ENCODE data around the gene CRLF1. TPM values are rescaled to one million over a fixed set of nuclear protein-coding genes. Genes with fewer than 3 reads are reported as not detected.
A peak's percentile ranks its signal among the peaks of the same experiment; 100 is the strongest.

CRLF1 gene
- total RNA-seq, 1 experiment from 2014 or later: 0.61 TPM

DNA sequence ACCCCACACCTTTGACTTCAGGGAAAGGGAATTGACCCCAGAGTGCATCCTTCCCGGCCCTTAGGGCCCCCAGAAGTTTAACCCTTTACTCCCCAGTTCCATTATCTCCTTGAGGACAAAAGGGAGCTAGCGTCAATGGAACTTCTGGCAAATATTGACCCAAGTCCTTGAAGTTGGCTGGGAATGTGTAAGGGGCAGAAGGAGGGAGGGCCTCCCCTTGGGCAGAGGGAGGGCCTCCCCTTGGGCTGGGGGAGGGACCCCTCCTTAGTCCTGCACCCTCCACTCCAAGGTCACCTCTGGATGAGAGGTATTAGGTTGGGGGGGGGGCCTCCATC lies 3.1 kb upstream of the CRLF1 start:
- ChIA-PET POLR2A (no interaction called here), CTCF (interaction anchor here (0.5 kb wide), 1 partner anchor 591 kb away, joined by 5 read pairs; no protein-coding TSS in a partner anchor)
- Histone ChIP-seq H3K4me1 (peaks cover 36% of the 10 kb centered on the region), H3K36me3 (ENCODE audit: control insufficient read depth, insufficient read depth, low read length) (no peaks in the 10 kb centered on the region), H3K27me3 (replicated peaks; ENCODE audit: control insufficient read depth, insufficient read depth, low read length) (peaks cover 15% of the 10 kb centered on the region), H3K4me3 (ENCODE audit: low read depth, low read length) (no peak overlapping the region), H3K9me3 (no peaks in the 10 kb centered on the region)
- peaks cover 13% of the 10 kb centered on the region for H3K4me1 Mint-ChIP-seq (ENCODE audit: low read depth, unreplicated experiment)
- intact Hi-C loops (cut with micrococcal nuclease; ENCODE audit: unreplicated experiment): no loop called here
- no peak overlapping the region for H3K27ac Mint-ChIP-seq (ENCODE audit: unreplicated experiment)
- no peaks in the 10 kb centered on the region for H3K36me3 Mint-ChIP-seq (ENCODE audit: insufficient read depth, unreplicated experiment)
- no peak for DNase-seq
- TF ChIP-seq, protein P1, sequence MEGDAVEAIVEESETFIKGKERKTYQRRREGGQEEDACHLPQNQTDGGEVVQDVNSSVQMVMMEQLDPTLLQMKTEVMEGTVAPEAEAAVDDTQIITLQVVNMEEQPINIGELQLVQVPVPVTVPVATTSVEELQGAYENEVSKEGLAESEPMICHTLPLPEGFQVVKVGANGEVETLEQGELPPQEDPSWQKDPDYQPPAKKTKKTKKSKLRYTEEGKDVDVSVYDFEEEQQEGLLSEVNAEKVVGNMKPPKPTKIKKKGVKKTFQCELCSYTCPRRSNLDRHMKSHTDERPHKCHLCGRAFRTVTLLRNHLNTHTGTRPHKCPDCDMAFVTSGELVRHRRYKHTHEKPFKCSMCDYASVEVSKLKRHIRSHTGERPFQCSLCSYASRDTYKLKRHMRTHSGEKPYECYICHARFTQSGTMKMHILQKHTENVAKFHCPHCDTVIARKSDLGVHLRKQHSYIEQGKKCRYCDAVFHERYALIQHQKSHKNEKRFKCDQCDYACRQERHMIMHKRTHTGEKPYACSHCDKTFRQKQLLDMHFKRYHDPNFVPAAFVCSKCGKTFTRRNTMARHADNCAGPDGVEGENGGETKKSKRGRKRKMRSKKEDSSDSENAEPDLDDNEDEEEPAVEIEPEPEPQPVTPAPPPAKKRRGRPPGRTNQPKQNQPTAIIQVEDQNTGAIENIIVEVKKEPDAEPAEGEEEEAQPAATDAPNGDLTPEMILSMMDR (IDR thresholded peaks at IDR 0.05; ENCODE audit: insufficient read depth in 1 of 2, low read depth in 1 of 2, low read length in 1 of 2, severe bottlenecking in 1 of 2, unreplicated experiment in 1 of 2): no peak
- BruUV-seq (replicated peaks): no TSS peak
- H3K27me3 Mint-ChIP-seq (ENCODE audit: insufficient read depth, unreplicated experiment): peaks cover 34% of the 10 kb centered on the region
- no peaks in the 10 kb centered on the region for H3K9me3 Mint-ChIP-seq (ENCODE audit: unreplicated experiment)
- H3K4me3 Mint-ChIP-seq (ENCODE audit: unreplicated experiment): no peak overlapping the region

DNA sequence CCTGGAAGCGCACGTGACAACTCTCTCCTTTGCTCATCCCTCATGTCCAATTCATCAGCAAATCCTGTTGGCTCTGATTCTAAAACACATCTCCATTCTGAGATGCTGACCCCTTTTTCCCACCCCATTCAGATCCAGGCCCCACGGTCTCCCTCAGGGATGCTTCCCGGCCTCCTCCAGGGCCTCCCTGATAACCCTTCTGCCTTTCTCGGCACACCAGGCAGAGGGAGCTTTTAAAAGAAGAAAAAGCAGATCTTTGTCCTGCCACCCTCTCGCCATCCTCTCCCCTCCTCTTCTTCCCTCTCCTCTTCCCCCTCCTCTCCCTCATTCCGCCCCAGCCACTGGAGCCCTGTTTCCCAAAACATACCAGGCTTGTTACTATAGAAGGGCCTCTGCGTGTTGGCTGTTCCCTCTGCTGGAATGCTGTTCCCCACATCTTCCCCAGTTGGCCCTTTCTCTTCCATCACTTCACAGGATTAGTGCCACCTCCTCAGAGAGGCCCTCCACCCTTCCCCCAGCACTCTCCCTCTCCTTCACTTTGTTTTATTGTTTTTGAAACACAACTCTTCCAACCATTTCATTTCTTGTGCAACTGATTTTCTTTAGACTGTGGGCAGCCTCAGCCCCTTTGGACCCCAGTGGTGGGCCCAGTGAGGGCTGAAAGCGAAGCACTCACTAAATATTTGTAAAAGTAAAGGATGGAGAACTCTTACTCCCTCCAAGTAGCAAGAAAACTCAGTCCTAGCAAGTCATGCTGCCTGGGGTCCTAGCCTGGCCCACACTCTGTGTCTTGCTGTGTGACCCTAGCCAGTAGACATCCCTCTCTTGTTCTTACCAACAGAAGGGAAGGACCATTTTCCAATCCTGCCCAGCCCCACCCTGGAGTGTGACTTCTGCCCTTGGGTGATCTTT lies 2.5 kb upstream of the CRLF1 start:
- Histone ChIP-seq H3K27me3 (replicated peaks; ENCODE audit: control insufficient read depth, insufficient read depth, low read length) (peaks cover 17% of the 10 kb centered on the region), H3K4me1 (peaks cover 36% of the 10 kb centered on the region), H3K36me3 (ENCODE audit: control insufficient read depth, insufficient read depth, low read length) (no peaks in the 10 kb centered on the region), H3K9me3 (no peaks in the 10 kb centered on the region), H3K4me3 (ENCODE audit: low read depth, low read length) (no peak overlapping the region)
- TF ChIP-seq, protein P1 (IDR thresholded peaks at IDR 0.05; ENCODE audit: insufficient read depth in 1 of 2, low read depth in 1 of 2, low read length in 1 of 2, severe bottlenecking in 1 of 2, unreplicated experiment in 1 of 2): no peak
- H3K27ac Mint-ChIP-seq (ENCODE audit: unreplicated experiment): no peak overlapping the region
- no TSS peak for BruUV-seq (replicated peaks)
- CTCF ChIA-PET: no interaction called here
- no peaks in the 10 kb centered on the region for H3K36me3 Mint-ChIP-seq (ENCODE audit: insufficient read depth, unreplicated experiment)
- peak overlapping the region; percentile 1 for H3K4me3 Mint-ChIP-seq (ENCODE audit: unreplicated experiment)
- intact Hi-C loops (cut with micrococcal nuclease; ENCODE audit: unreplicated experiment): no loop called here
- DNase-seq: no peak
- peaks cover 13% of the 10 kb centered on the region for H3K4me1 Mint-ChIP-seq (ENCODE audit: low read depth, unreplicated experiment)
- POLR2A ChIA-PET: no interaction called here
- peaks cover 34% of the 10 kb centered on the region for H3K27me3 Mint-ChIP-seq (ENCODE audit: insufficient read depth, unreplicated experiment)
- no peaks in the 10 kb centered on the region for H3K9me3 Mint-ChIP-seq (ENCODE audit: unreplicated experiment)

DNA sequence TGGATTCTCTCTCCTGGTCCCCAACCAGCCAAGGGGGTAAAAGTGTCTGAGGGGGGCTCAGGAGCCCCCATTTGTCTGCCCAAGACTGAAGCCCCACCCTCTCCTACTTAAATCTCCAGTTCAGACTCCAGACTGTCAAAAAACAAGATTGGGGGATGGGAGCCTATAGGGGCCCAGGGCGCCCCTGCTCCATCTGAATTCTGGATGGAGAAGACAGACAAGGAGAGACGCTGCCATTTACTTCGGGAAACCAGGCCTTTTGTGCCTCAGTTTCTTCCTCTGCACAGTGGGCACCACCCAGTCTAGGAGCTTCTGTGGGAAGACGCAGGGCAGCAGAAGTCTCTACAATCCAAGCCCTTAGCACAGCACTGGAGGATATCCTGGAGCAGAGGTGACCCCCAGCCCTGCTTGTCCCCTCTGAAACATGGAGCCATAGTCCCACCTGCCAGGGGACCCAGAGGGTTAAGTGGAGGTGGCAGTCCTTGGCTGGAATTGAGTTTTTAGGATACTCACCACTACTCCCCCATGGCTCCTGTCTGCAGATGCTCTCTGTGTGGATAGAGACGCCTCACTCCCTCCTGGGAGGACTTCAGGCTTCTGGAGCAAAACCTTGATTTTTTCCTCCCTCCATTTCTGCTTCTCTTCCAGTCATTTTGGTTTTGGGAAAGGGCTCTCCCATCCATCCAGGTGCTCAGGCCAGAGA lies 1.7 kb upstream of the CRLF1 start:
- POLR2A ChIA-PET: no interaction called here

More for the DNA sequence above, 1.7 kb upstream of the CRLF1 start:
- Histone ChIP-seq H3K36me3 (ENCODE audit: control insufficient read depth, insufficient read depth, low read length) (no peaks in the 10 kb centered on the region), H3K4me1 (peaks cover 36% of the 10 kb centered on the region), H3K4me3 (ENCODE audit: low read depth, low read length) (no peak overlapping the region), H3K27me3 (replicated peaks; ENCODE audit: control insufficient read depth, insufficient read depth, low read length) (peaks cover 17% of the 10 kb centered on the region), H3K9me3 (no peaks in the 10 kb centered on the region)
- peaks cover 29% of the 10 kb centered on the region for H3K27me3 Mint-ChIP-seq (ENCODE audit: insufficient read depth, unreplicated experiment)
- H3K36me3 Mint-ChIP-seq (ENCODE audit: insufficient read depth, unreplicated experiment): no peaks in the 10 kb centered on the region
- no peaks in the 10 kb centered on the region for H3K9me3 Mint-ChIP-seq (ENCODE audit: unreplicated experiment)
- CTCF ChIA-PET: no interaction called here
- peaks cover 16% of the 10 kb centered on the region for H3K4me1 Mint-ChIP-seq (ENCODE audit: low read depth, unreplicated experiment)
- peak overlapping the region; percentile 66 for H3K4me3 Mint-ChIP-seq (ENCODE audit: unreplicated experiment)
- intact Hi-C loops (cut with micrococcal nuclease; ENCODE audit: unreplicated experiment): no loop called here
- TF ChIP-seq, protein P1 (IDR thresholded peaks at IDR 0.05; ENCODE audit: insufficient read depth in 1 of 2, low read depth in 1 of 2, low read length in 1 of 2, severe bottlenecking in 1 of 2, unreplicated experiment in 1 of 2): no peak
- BruUV-seq (replicated peaks): no TSS peak
- no peak overlapping the region for H3K27ac Mint-ChIP-seq (ENCODE audit: unreplicated experiment)
- DNase-seq: no peak
